ENCODE data around the gene DOCK10. TPM values are rescaled to one million over a fixed set of nuclear protein-coding genes. Genes with fewer than 3 reads are reported as not detected.

Gene DOCK10
- total RNA-seq, 1 donor from 2014 or later, result 30.9 TPM

DNA sequence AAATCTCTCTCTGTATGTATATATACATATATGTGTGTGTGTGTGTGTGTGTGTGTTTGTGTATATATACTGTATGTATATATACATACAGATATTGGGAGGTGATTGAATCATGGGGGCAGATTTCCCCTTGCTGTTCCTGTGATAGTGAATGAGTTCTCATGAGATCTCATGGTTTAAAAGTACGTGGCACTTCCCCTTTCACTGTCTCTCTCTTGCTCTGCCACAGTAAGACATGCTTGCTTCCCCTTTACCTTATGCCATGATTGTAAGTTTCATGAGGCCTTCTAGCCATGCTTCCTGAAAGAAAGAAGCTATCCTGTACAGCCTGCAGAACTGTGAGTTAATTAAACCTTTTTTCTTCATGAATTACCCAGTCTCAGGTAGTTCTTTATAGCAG is 307.3 kb downstream of the DOCK10 start:
- DNase-seq (ENCODE audit: low spot score in 2 of 2), result no peak
- Histone ChIP-seq H3K27me3 (no peaks in the 10 kb centered on the region), H3K27ac (no peak overlapping the region), H3K4me3 (no peak overlapping the region), H3K36me3 (no peaks in the 10 kb centered on the region), H3K4me1 (no peaks in the 10 kb centered on the region), H3K9me3 (no peaks in the 10 kb centered on the region)
- intact Hi-C loops (cut with DNase I), result no loop called here
- no peak for TF ChIP-seq CTCF (IDR thresholded peaks at IDR 0.05)

GRCh38 chr2:224731665-224732064 is 310.6 kb downstream of the DOCK10 start:
- Histone ChIP-seq H3K36me3 (no peaks in the 10 kb centered on the region), H3K4me1 (no peaks in the 10 kb centered on the region), H3K9me3 (no peaks in the 10 kb centered on the region), H3K27ac (no peak overlapping the region), H3K4me3 (no peak overlapping the region), H3K27me3 (no peaks in the 10 kb centered on the region)
- intact Hi-C loops (cut with DNase I), result no loop called here
- DNase-seq (ENCODE audit: low spot score in 2 of 2), result no peak
- TF ChIP-seq CTCF (IDR thresholded peaks at IDR 0.05), result no peak

- Histone ChIP-seq H3K4me1 (no peaks in the 10 kb centered on the region), H3K27ac (no peak overlapping the region), H3K9me3 (no peaks in the 10 kb centered on the region), H3K4me3 (no peak overlapping the region), H3K27me3 (no peaks in the 10 kb centered on the region), H3K36me3 (no peaks in the 10 kb centered on the region)
- no peak for TF ChIP-seq CTCF (IDR thresholded peaks at IDR 0.05)
- no peak for DNase-seq (ENCODE audit: low spot score in 2 of 2)
- intact Hi-C loops (cut with DNase I), result no loop called here
Observed at GRCh38 chr2:224729435-224729834, 312.8 kb downstream of the DOCK10 start.

GRCh38 chr2:224724331-224724730 is 317.9 kb downstream of the DOCK10 start:
- no peaks in the 10 kb centered on the region for H3K36me3 ChIP-seq
- H3K27me3 ChIP-seq, result no peaks in the 10 kb centered on the region
- H3K4me1 ChIP-seq, result no peaks in the 10 kb centered on the region
- intact Hi-C loops (cut with DNase I), result no loop called here
- no peak for TF ChIP-seq CTCF (IDR thresholded peaks at IDR 0.05)
- no peak overlapping the region for H3K4me3 ChIP-seq
- no peaks in the 10 kb centered on the region for H3K9me3 ChIP-seq
- H3K27ac ChIP-seq, result no peak overlapping the region
- DNase-seq (ENCODE audit: low spot score in 2 of 2), result no peak

DNA sequence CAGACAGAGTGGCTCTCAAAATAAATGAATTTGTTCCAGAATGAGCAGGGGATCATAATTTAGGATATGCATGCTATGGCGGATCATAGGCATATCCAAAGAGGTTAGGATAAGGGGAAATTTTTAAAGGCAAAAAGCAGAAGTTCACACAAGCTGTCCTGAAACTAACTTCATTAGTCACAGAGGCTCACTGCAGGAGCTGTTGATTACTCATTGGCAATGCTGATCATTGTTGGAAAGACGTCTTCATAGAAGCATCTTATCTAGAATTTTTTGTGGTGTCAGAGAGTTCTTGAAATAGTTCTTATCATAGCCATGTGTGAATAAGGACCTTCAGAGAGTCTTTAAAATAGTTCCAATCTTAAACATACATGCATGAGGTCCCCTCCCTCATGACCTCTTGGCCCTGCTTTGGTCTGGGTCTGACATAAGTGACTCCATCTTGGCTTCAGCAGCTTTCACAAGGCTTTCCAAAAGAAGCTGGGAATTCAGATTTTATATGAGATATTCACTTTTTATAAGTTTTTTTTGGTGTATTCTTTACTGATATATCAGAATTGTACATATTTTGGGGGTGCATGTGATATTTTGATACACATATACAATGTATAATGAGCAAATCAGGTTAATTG is 318.6 kb downstream of the DOCK10 start:
- H3K36me3 ChIP-seq, result no peaks in the 10 kb centered on the region
- TF ChIP-seq CTCF (IDR thresholded peaks at IDR 0.05), result no peak
- intact Hi-C loops (cut with DNase I), result no loop called here
- H3K27me3 ChIP-seq, result no peaks in the 10 kb centered on the region
- H3K4me1 ChIP-seq, result no peaks in the 10 kb centered on the region
- no peak for DNase-seq (ENCODE audit: low spot score in 2 of 2)
- no peak overlapping the region for H3K27ac ChIP-seq
- no peak overlapping the region for H3K4me3 ChIP-seq
- no peaks in the 10 kb centered on the region for H3K9me3 ChIP-seq

DNA sequence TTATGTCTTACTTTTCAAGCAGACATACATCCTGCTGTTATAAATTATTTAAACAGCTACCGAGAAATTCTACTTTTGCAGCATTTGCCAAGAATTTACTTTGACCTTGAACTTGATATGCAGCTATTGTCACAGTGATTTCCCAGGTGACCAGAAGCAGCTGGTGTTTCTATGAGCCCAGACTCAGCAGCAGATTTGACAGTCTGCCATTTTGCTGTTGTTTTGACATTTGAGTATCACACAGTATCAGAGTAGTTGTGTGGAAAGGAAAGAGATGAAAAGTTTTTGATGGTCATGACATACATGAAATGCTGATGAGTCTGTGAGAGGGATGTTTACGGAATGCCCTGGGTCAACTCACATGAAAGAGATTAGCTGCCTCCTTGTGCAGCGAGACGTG is 319.5 kb downstream of the DOCK10 start:
- Histone ChIP-seq H3K36me3 (no peaks in the 10 kb centered on the region), H3K4me1 (no peaks in the 10 kb centered on the region), H3K27ac (no peak overlapping the region), H3K27me3 (no peaks in the 10 kb centered on the region), H3K4me3 (no peak overlapping the region), H3K9me3 (no peaks in the 10 kb centered on the region)
- intact Hi-C loops (cut with DNase I), result no loop called here
- no peak for TF ChIP-seq CTCF (IDR thresholded peaks at IDR 0.05)
- DNase-seq (ENCODE audit: low spot score in 2 of 2), result no peak
